NT2/D1 (cell line): ENCODE results near the gene SSTR3.
A peak's percentile ranks its signal among the peaks of the same experiment; 100 is the strongest.

Source experiments
- DNase-seq: peaks from one replicate; pipeline ENCODE4 v3.0.0-alpha.2; 2011; ENCODE audit warnings: low read depth, low spot score
- H3K27me3 ChIP-seq: 2 replicates; pipeline ENCODE4 v1.6.0; 2011; ENCODE audit warnings: mild to moderate bottlenecking; ENCODE audit not compliant: insufficient read length, insufficient read depth
- H3K36me3 ChIP-seq: 2 replicates; pipeline ENCODE4 v1.6.1; 2011; ENCODE audit warnings: mild to moderate bottlenecking, low read length, mixed read lengths; ENCODE audit not compliant: insufficient read depth, insufficient read length
- H3K4me1 ChIP-seq: 2 replicates; pipeline ENCODE4 v1.5.1; 2011; ENCODE audit not compliant: insufficient read depth, insufficient read length
- H3K4me3 ChIP-seq: 2 replicates; pipeline ENCODE4 v1.5.1; 2011; ENCODE audit warnings: low read depth; ENCODE audit not compliant: insufficient read length
- H3K9ac ChIP-seq: 2 replicates; pipeline ENCODE4 v1.6.0; 2011; ENCODE audit warnings: low read depth; ENCODE audit not compliant: insufficient read length
- H3K9me3 ChIP-seq: 2 replicates; pipeline ENCODE4 v1.5.1; 2011; ENCODE audit warnings: mild to moderate bottlenecking, low read length; ENCODE audit not compliant: insufficient read depth
- SUZ12 ChIP-seq: IDR thresholded peaks from 2 replicates; pipeline ENCODE4 v1.6.1; 2011; ENCODE audit not compliant: insufficient read length, insufficient read depth; ENCODE audit errors: extremely low read depth
- YY1 ChIP-seq: IDR thresholded peaks from 2 replicates; pipeline ENCODE4 v1.6.1; 2011; ENCODE audit not compliant: insufficient read length, insufficient read depth
- ZNF274 ChIP-seq: IDR thresholded peaks from 2 replicates; pipeline ENCODE4 v1.6.1; 2011; ENCODE audit warnings: mild to moderate bottlenecking, low read depth, low read length

SSTR3 gene

GRCh38 chr22:37240941-37241320, 28.7 kb upstream of the SSTR3 start:
- TF ChIP-seq YY1: no peak
- no peak for TF ChIP-seq ZNF274
- no peak for TF ChIP-seq SUZ12
- H3K9ac ChIP-seq: no peak overlapping the region
- no peak for DNase-seq
- H3K36me3 ChIP-seq: no peaks in the 10 kb centered on the region
- H3K27me3 ChIP-seq: no peaks in the 10 kb centered on the region
- no peaks in the 10 kb centered on the region for H3K9me3 ChIP-seq
- H3K4me3 ChIP-seq: no peak overlapping the region
- peaks cover 27% of the 10 kb centered on the region for H3K4me1 ChIP-seq

GRCh38 chr22:37240240-37240940, 28.1 kb upstream of the SSTR3 start:
- Histone ChIP-seq H3K27me3 (no peaks in the 10 kb centered on the region), H3K36me3 (no peaks in the 10 kb centered on the region), H3K4me3 (no peak overlapping the region), H3K4me1 (peaks cover 27% of the 10 kb centered on the region), H3K9ac (peak overlapping the region; percentile 13), H3K9me3 (no peaks in the 10 kb centered on the region)
- no peak for DNase-seq
- no peak for TF ChIP-seq YY1
- TF ChIP-seq ZNF274: no peak
- no peak for TF ChIP-seq SUZ12

GRCh38 chr22:37239336-37240239, 27.3 kb upstream of the SSTR3 start:
- peaks cover 22% of the 10 kb centered on the region for H3K4me1 ChIP-seq
- H3K4me3 ChIP-seq: no peak overlapping the region
- H3K36me3 ChIP-seq: no peaks in the 10 kb centered on the region
- H3K9me3 ChIP-seq: no peaks in the 10 kb centered on the region
- H3K27me3 ChIP-seq: no peaks in the 10 kb centered on the region
- TF ChIP-seq ZNF274: no peak
- TF ChIP-seq SUZ12: no peak
- TF ChIP-seq YY1: no peak
- no peak for DNase-seq
- peak overlapping the region; percentile 13 for H3K9ac ChIP-seq

GRCh38 chr22:37237371-37238268, 25.3 kb upstream of the SSTR3 start:
- Histone ChIP-seq H3K4me3 (no peak overlapping the region), H3K36me3 (no peaks in the 10 kb centered on the region), H3K4me1 (peaks cover 12% of the 10 kb centered on the region), H3K9ac (no peak overlapping the region), H3K27me3 (no peaks in the 10 kb centered on the region), H3K9me3 (no peaks in the 10 kb centered on the region)
- DNase-seq: no peak
- TF ChIP-seq YY1 (no peak), SUZ12 (no peak), ZNF274 (no peak)

GRCh38 chr22:37235897-37236607, 23.8 kb upstream of the SSTR3 start:
- H3K4me3 ChIP-seq: no peak overlapping the region
- no peak overlapping the region for H3K9ac ChIP-seq
- peaks cover 4% of the 10 kb centered on the region for H3K4me1 ChIP-seq
- DNase-seq: no peak
- TF ChIP-seq ZNF274 (no peak), SUZ12 (no peak), YY1 (no peak)
- H3K9me3 ChIP-seq: no peaks in the 10 kb centered on the region
- H3K36me3 ChIP-seq: peaks cover 1% of the 10 kb centered on the region
- H3K27me3 ChIP-seq: no peaks in the 10 kb centered on the region

- no peaks in the 10 kb centered on the region for H3K9me3 ChIP-seq
- no peak overlapping the region for H3K9ac ChIP-seq
- no peaks in the 10 kb centered on the region for H3K27me3 ChIP-seq
- H3K4me3 ChIP-seq: no peak overlapping the region
- DNase-seq: no peak
- no peak for TF ChIP-seq SUZ12
- TF ChIP-seq YY1: no peak
- no peak for TF ChIP-seq ZNF274
- peaks cover 4% of the 10 kb centered on the region for H3K36me3 ChIP-seq
- H3K4me1 ChIP-seq: peaks cover 4% of the 10 kb centered on the region
These were observed 22.7 kb upstream of the SSTR3 start for GRCh38 chr22:37234736-37235711.
